ENCODE data around the gene SYT5.

GRCh38 chr19:55198651-55199050, 18.6 kb upstream of the SYT5 start:
- no peak for TF ChIP-seq POLR2AphosphoS5 (IDR thresholded peaks at IDR 0.05)
- no peak for TF ChIP-seq CTCF (IDR thresholded peaks at IDR 0.05)
- TF ChIP-seq POLR2A (IDR thresholded peaks at IDR 0.05), result no peak

Data from prostate gland (tissue), 2 donors.